GM21619 (cell line): ENCODE data around the gene KRT75.
"Not testable (repeated sequence)": the region's sequence is repeated elsewhere in the genome, so short reads cannot be mapped to it uniquely, and the experiment has no call there.

Experiments
- ATAC-seq: cut with Tn5 transposase; IDR thresholded peaks from one replicate; pipeline ENCODE4 v1.9.1; 2021; ENCODE audit not compliant: unreplicated experiment

KRT75 gene

GRCh38 chr12:52434081-52434733 lies at the start of gene KRT75:
Gene KRT75, minus strand, starts transcription at chr12:52434371. Its CDS starts 67 bp downstream, at chr12:52434304.
- ATAC-seq, result no peak

- ATAC-seq, result no peak
Measured at GRCh38 chr12:52480073-52480472, 45.9 kb upstream of the KRT75 start.

- ATAC-seq, result no peak
Measured at GRCh38 chr12:52477651-52478050, 43.5 kb upstream of the KRT75 start.

GRCh38 chr12:52474212-52474611 lies 40.0 kb upstream of the KRT75 start:
- ATAC-seq, result no peak

GRCh38 chr12:52473768-52474167 lies 39.6 kb upstream of the KRT75 start, which contains the start of gene KRT6C:
Gene KRT6C, minus strand, starts transcription at chr12:52473805. Its CDS starts 68 bp downstream, at chr12:52473737.
- ATAC-seq, result no peak

GRCh38 chr12:52469853-52470252 lies 35.7 kb upstream of the KRT75 start:
- no peak for ATAC-seq

- ATAC-seq, result no peak
Measured at GRCh38 chr12:52464897-52465296, 30.7 kb upstream of the KRT75 start.

- ATAC-seq, result no peak
Measured at GRCh38 chr12:52461693-52462092, 27.5 kb upstream of the KRT75 start.

- no peak for ATAC-seq
Measured at GRCh38 chr12:52458861-52459260, 24.7 kb upstream of the KRT75 start.

GRCh38 chr12:52455821-52456220 lies 21.6 kb upstream of the KRT75 start:
- no peak for ATAC-seq

- no peak for ATAC-seq
Measured at GRCh38 chr12:52454411-52455201, 20.4 kb upstream of the KRT75 start.

- ATAC-seq, result no peak
Measured at GRCh38 chr12:52452101-52452500, 17.9 kb upstream of the KRT75 start, which contains the start of gene KRT6B. Gene KRT6B, minus strand, starts transcription at chr12:52452146. Its CDS starts 68 bp downstream, at chr12:52452078.

- ATAC-seq, result no peak
Measured at GRCh38 chr12:52448228-52448627, 14.1 kb upstream of the KRT75 start.

- ATAC-seq, result not testable (repeated sequence)
Measured at GRCh38 chr12:52447196-52447595, 13.0 kb upstream of the KRT75 start.

- no peak for ATAC-seq
Measured at GRCh38 chr12:52446367-52447045, 12.3 kb upstream of the KRT75 start.

GRCh38 chr12:52445876-52446275 lies 11.7 kb upstream of the KRT75 start:
- no peak for ATAC-seq

- no peak for ATAC-seq
Measured at GRCh38 chr12:52444647-52445595, 10.8 kb upstream of the KRT75 start.

- no peak for ATAC-seq
Measured at GRCh38 chr12:52443966-52444365, 9.8 kb upstream of the KRT75 start.

GRCh38 chr12:52442600-52443061 lies 8.5 kb upstream of the KRT75 start:
- ATAC-seq, result no peak

GRCh38 chr12:52441320-52441911 lies 7.2 kb upstream of the KRT75 start:
- ATAC-seq, result no peak
